ENCODE data around the gene DCHS1. TPM values are rescaled to one million over a fixed set of nuclear protein-coding genes. Genes with fewer than 3 reads are reported as not detected.

The DCHS1 gene
- total and polyA plus RNA-seq, 2 donors (not counting 1 experiment from before 2014, with no cell fraction given): 0.92 to 23.9 TPM

DNA sequence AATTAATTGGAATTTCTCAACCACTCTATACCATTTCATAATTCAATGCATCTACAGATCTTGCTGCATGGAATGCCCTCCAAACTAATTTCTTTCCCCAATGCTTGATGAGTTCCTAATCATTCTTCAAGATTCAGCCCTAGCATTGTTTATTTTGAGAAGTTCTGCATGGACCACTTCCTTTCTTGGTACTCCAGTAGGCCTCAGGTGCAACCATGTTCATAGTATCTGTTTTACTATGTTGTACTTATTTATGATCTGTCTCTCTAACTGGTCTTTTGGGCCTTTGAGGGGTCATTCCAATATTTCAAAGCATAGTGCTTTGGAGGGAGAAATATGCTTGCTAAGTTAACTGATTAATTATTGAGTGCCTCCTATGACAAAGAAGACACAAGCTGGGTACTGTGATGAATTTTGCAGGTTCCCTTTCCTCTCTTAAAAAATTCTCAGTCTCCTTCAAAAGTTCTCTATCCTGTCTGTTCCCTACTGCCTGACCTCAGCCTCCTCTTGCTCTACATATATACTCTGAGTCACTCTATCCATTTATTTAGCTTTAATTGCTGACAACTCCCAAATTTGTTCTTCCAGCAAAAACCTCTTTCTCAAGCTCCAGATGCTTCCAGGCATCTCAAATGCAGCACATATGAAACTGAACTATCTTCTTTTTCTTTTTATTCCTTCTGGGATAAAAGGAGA, 18.1 kb upstream of the DCHS1 start:
- Histone ChIP-seq H3K4me2 (ENCODE audit: extremely low read depth, insufficient read depth, low read length) (no peak overlapping the region), H3K36me3 (ENCODE audit: control insufficient read depth, insufficient read depth, low read length) (no peaks in the 10 kb centered on the region), H3K9me3 (ENCODE audit: control insufficient read depth, insufficient read depth, low read depth, low read length) (no peaks in the 10 kb centered on the region), H3K27ac (ENCODE audit: insufficient read depth, low read length) (no peak overlapping the region), H4K20me1 (ENCODE audit: control insufficient read depth, extremely low read depth, insufficient read depth, low read length) (no peaks in the 10 kb centered on the region), H3K79me2 (ENCODE audit: control insufficient read depth, insufficient read depth, low read length) (no peaks in the 10 kb centered on the region), H3K4me1 (ENCODE audit: control insufficient read depth, extremely low read depth, insufficient read depth, low read length) (no peaks in the 10 kb centered on the region), H3K4me3 (replicated peaks in 1 of 4; ENCODE audit: control extremely low read depth in 1 of 4, insufficient read depth in 1 of 4, low read depth in 3 of 4, low read length in 4 of 4) (no peak overlapping the region), H3K27me3 (ENCODE audit: control insufficient read depth, insufficient read depth, low read length) (no peaks in the 10 kb centered on the region), H3K9ac (ENCODE audit: insufficient read depth, low read length) (no peak overlapping the region), H2AFZ (ENCODE audit: low read length) (no peak overlapping the region)
- TF ChIP-seq, protein P1, sequence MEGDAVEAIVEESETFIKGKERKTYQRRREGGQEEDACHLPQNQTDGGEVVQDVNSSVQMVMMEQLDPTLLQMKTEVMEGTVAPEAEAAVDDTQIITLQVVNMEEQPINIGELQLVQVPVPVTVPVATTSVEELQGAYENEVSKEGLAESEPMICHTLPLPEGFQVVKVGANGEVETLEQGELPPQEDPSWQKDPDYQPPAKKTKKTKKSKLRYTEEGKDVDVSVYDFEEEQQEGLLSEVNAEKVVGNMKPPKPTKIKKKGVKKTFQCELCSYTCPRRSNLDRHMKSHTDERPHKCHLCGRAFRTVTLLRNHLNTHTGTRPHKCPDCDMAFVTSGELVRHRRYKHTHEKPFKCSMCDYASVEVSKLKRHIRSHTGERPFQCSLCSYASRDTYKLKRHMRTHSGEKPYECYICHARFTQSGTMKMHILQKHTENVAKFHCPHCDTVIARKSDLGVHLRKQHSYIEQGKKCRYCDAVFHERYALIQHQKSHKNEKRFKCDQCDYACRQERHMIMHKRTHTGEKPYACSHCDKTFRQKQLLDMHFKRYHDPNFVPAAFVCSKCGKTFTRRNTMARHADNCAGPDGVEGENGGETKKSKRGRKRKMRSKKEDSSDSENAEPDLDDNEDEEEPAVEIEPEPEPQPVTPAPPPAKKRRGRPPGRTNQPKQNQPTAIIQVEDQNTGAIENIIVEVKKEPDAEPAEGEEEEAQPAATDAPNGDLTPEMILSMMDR (conservative IDR thresholded peaks at IDR 0.05 in 1 of 2, IDR thresholded peaks at IDR 0.05 in 1 of 2; ENCODE audit: low read depth in 1 of 2, low read length in 2 of 2): no peak
- no peak for TF ChIP-seq EZH2 (IDR thresholded peaks at IDR 0.05; ENCODE audit: low read length, missing control alignments)
- DNase-seq (ENCODE audit: low read depth in 2 of 2): peak in 1 of 2 donors; percentile 34

DNA sequence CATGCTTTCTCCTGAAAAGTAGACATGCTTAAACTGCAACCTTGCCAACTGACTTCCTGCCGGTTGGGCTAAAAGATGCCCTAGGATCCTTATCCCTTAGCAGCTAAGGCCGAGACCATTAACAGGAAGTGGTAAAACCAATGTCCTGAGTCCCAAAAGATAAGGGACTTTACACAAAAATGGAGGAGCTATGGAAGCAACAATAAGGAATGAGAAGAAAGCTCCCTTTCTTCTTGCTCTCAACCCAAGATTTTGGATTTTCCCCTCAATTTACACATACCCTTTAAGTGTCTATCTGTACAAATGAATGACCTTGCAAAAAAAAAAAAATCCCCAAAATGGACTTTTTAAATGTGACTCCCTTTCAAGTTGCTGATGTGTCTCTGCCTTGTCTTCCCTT, 16.4 kb upstream of the DCHS1 start:
- Histone ChIP-seq H3K9ac (ENCODE audit: insufficient read depth, low read length) (no peak overlapping the region), H3K4me3 (replicated peaks in 1 of 4; ENCODE audit: control extremely low read depth in 1 of 4, insufficient read depth in 1 of 4, low read depth in 3 of 4, low read length in 4 of 4) (no peak overlapping the region), H3K4me1 (ENCODE audit: control insufficient read depth, extremely low read depth, insufficient read depth, low read length) (no peaks in the 10 kb centered on the region), H3K79me2 (ENCODE audit: control insufficient read depth, insufficient read depth, low read length) (no peaks in the 10 kb centered on the region), H3K9me3 (ENCODE audit: control insufficient read depth, insufficient read depth, low read depth, low read length) (no peaks in the 10 kb centered on the region), H3K36me3 (ENCODE audit: control insufficient read depth, insufficient read depth, low read length) (no peaks in the 10 kb centered on the region), H2AFZ (ENCODE audit: low read length) (no peak overlapping the region), H3K27ac (ENCODE audit: insufficient read depth, low read length) (no peak overlapping the region), H4K20me1 (ENCODE audit: control insufficient read depth, extremely low read depth, insufficient read depth, low read length) (no peaks in the 10 kb centered on the region), H3K4me2 (ENCODE audit: extremely low read depth, insufficient read depth, low read length) (no peak overlapping the region), H3K27me3 (ENCODE audit: control insufficient read depth, insufficient read depth, low read length) (no peaks in the 10 kb centered on the region)
- TF ChIP-seq, protein P1 (conservative IDR thresholded peaks at IDR 0.05 in 1 of 2, IDR thresholded peaks at IDR 0.05 in 1 of 2; ENCODE audit: low read depth in 1 of 2, low read length in 2 of 2): no peak
- TF ChIP-seq EZH2 (IDR thresholded peaks at IDR 0.05; ENCODE audit: low read length, missing control alignments): no peak
- DNase-seq (ENCODE audit: low read depth in 2 of 2): no peak

- no peaks in the 10 kb centered on the region for H3K9me3 ChIP-seq (ENCODE audit: control insufficient read depth, insufficient read depth, low read depth, low read length)
- H3K27me3 ChIP-seq (ENCODE audit: control insufficient read depth, insufficient read depth, low read length): no peaks in the 10 kb centered on the region
- H3K4me3 ChIP-seq (replicated peaks in 1 of 4; ENCODE audit: control extremely low read depth in 1 of 4, insufficient read depth in 1 of 4, low read depth in 3 of 4, low read length in 4 of 4): no peak overlapping the region
- H3K4me2 ChIP-seq (ENCODE audit: extremely low read depth, insufficient read depth, low read length): no peak overlapping the region
- no peak for TF ChIP-seq EZH2 (IDR thresholded peaks at IDR 0.05; ENCODE audit: low read length, missing control alignments)
- no peak overlapping the region for H3K27ac ChIP-seq (ENCODE audit: insufficient read depth, low read length)
- no peak overlapping the region for H3K9ac ChIP-seq (ENCODE audit: insufficient read depth, low read length)
- H3K36me3 ChIP-seq (ENCODE audit: control insufficient read depth, insufficient read depth, low read length): no peaks in the 10 kb centered on the region
- H3K4me1 ChIP-seq (ENCODE audit: control insufficient read depth, extremely low read depth, insufficient read depth, low read length): no peaks in the 10 kb centered on the region
- no peaks in the 10 kb centered on the region for H3K79me2 ChIP-seq (ENCODE audit: control insufficient read depth, insufficient read depth, low read length)
- H2AFZ ChIP-seq (ENCODE audit: low read length): no peak overlapping the region
- no peaks in the 10 kb centered on the region for H4K20me1 ChIP-seq (ENCODE audit: control insufficient read depth, extremely low read depth, insufficient read depth, low read length)
- no peak for DNase-seq (ENCODE audit: low read depth in 2 of 2)
Measured at GRCh38 chr11:6670202-6670830, 14.7 kb upstream of the DCHS1 start.
